HAP-1 (cell line): ENCODE results near the gene TXNDC8.

ENCODE experiments used
- DNase-seq, 2 experiments: peaks; one replicate each; pipeline ENCODE4 v3.0.0-alpha.2; 2016 to 2020; ENCODE audit warnings: low spot score in 2 of 2
- H3K27me3 ChIP-seq: fragments of 250-450 bp; sonication (Bioruptor Pico); 2 replicates; pipeline ENCODE4 v1.5.1; 2020; ENCODE audit warnings: low read depth, mild to moderate bottlenecking, moderate library complexity
- H3K36me3 ChIP-seq: fragments of 250-450 bp; sonication (Bioruptor Pico); replicated peaks from 2 replicates; pipeline ENCODE4 v1.5.1; 2020; ENCODE audit warnings: mild to moderate bottlenecking
- H3K4me1 ChIP-seq: fragments of 250-450 bp; sonication (Bioruptor Pico); 2 replicates; pipeline ENCODE4 v1.5.1; 2020; ENCODE audit warnings: mild to moderate bottlenecking
- H3K4me3 ChIP-seq: fragments of 250-450 bp; sonication (Bioruptor Pico); 2 replicates; pipeline ENCODE4 v1.5.1; 2020; ENCODE audit warnings: mild to moderate bottlenecking, moderate library complexity
- H3K9me3 ChIP-seq: fragments of 250-450 bp; sonication (Bioruptor Pico); 2 replicates; pipeline ENCODE4 v1.5.1; 2020; ENCODE audit warnings: mild to moderate bottlenecking, moderate library complexity
- in situ Hi-C: fragments of 300-500 bp; cut with MboI; formaldehyde crosslinking; loops from 3 replicates; pipeline ENCODE4 v1.14.3; 2020; ENCODE audit warnings: low sequenced_read_pairs, inconsistent platforms, mixed read lengths

TXNDC8 gene

GRCh38 chr9:110282739-110283081 is 55.0 kb downstream of the TXNDC8 start:
- DNase-seq: no peak
- in situ Hi-C loops: no loop called here
- H3K4me1 ChIP-seq: no peaks in the 10 kb centered on the region
- H3K9me3 ChIP-seq: no peaks in the 10 kb centered on the region
- H3K36me3 ChIP-seq: no peaks in the 10 kb centered on the region
- H3K4me3 ChIP-seq: no peak overlapping the region
- H3K27me3 ChIP-seq: no peaks in the 10 kb centered on the region

GRCh38 chr9:110282018-110282738 is 55.5 kb downstream of the TXNDC8 start:
- Histone ChIP-seq H3K27me3 (no peaks in the 10 kb centered on the region), H3K36me3 (no peaks in the 10 kb centered on the region), H3K9me3 (no peaks in the 10 kb centered on the region), H3K4me3 (no peak overlapping the region), H3K4me1 (no peaks in the 10 kb centered on the region)
- DNase-seq: no peak
- in situ Hi-C loops: no loop called here

GRCh38 chr9:110278080-110278707 is 59.5 kb downstream of the TXNDC8 start:
- in situ Hi-C loops: no loop called here
- H3K27me3 ChIP-seq: no peaks in the 10 kb centered on the region

GRCh38 chr9:110276781-110277180 is 60.9 kb downstream of the TXNDC8 start:
- Histone ChIP-seq H3K36me3 (no peaks in the 10 kb centered on the region), H3K27me3 (no peaks in the 10 kb centered on the region), H3K4me3 (no peak overlapping the region), H3K4me1 (no peaks in the 10 kb centered on the region), H3K9me3 (no peaks in the 10 kb centered on the region)
- no peak for DNase-seq
- in situ Hi-C loops: no loop called here

More at GRCh38 chr9:110278080-110278707, 59.5 kb downstream of the TXNDC8 start:
- no peaks in the 10 kb centered on the region for H3K9me3 ChIP-seq
- H3K36me3 ChIP-seq: no peaks in the 10 kb centered on the region
- no peak overlapping the region for H3K4me3 ChIP-seq
- no peaks in the 10 kb centered on the region for H3K4me1 ChIP-seq
- DNase-seq: no peak

GRCh38 chr9:110270211-110270995 is 67.3 kb downstream of the TXNDC8 start:
- no peak for DNase-seq
- H3K4me1 ChIP-seq: no peaks in the 10 kb centered on the region
- no peaks in the 10 kb centered on the region for H3K36me3 ChIP-seq
- in situ Hi-C loops: no loop called here
- no peaks in the 10 kb centered on the region for H3K27me3 ChIP-seq
- H3K4me3 ChIP-seq: no peak overlapping the region
- no peaks in the 10 kb centered on the region for H3K9me3 ChIP-seq

- in situ Hi-C loops: no loop called here
- no peaks in the 10 kb centered on the region for H3K27me3 ChIP-seq
- no peak for DNase-seq
- no peak overlapping the region for H3K4me3 ChIP-seq
- no peaks in the 10 kb centered on the region for H3K36me3 ChIP-seq
- H3K9me3 ChIP-seq: no peaks in the 10 kb centered on the region
- no peaks in the 10 kb centered on the region for H3K4me1 ChIP-seq
These were observed 70.9 kb downstream of the TXNDC8 start for GRCh38 chr9:110266795-110267194.

GRCh38 chr9:110261632-110262031 is 76.0 kb downstream of the TXNDC8 start:
- Histone ChIP-seq H3K9me3 (no peaks in the 10 kb centered on the region), H3K36me3 (no peaks in the 10 kb centered on the region), H3K4me1 (peaks cover 8% of the 10 kb centered on the region; the same call in 1 of the 2 replicates), H3K27me3 (no peaks in the 10 kb centered on the region), H3K4me3 (no peak overlapping the region)
- DNase-seq: no peak
- in situ Hi-C loops: no loop called here

GRCh38 chr9:110260911-110261310 is 76.8 kb downstream of the TXNDC8 start:
- H3K27me3 ChIP-seq: no peaks in the 10 kb centered on the region
- no peaks in the 10 kb centered on the region for H3K36me3 ChIP-seq
- no peak overlapping the region for H3K4me3 ChIP-seq
- no peak for DNase-seq
- H3K9me3 ChIP-seq: no peaks in the 10 kb centered on the region
- H3K4me1 ChIP-seq: peaks cover 8% of the 10 kb centered on the region; the same call in 1 of the 2 replicates
- in situ Hi-C loops: no loop called here

GRCh38 chr9:110259566-110259965 is 78.1 kb downstream of the TXNDC8 start:
- DNase-seq: no peak
- H3K4me1 ChIP-seq: peaks cover 8% of the 10 kb centered on the region; the same call in 1 of the 2 replicates
- no peaks in the 10 kb centered on the region for H3K36me3 ChIP-seq
- H3K4me3 ChIP-seq: no peak overlapping the region
- H3K9me3 ChIP-seq: no peaks in the 10 kb centered on the region
- in situ Hi-C loops: no loop called here
- no peaks in the 10 kb centered on the region for H3K27me3 ChIP-seq

- DNase-seq: no peak
- Histone ChIP-seq H3K4me1 (peaks cover 11% of the 10 kb centered on the region), H3K9me3 (no peaks in the 10 kb centered on the region), H3K36me3 (no peaks in the 10 kb centered on the region), H3K4me3 (no peak overlapping the region), H3K27me3 (no peaks in the 10 kb centered on the region)
- in situ Hi-C loops: no loop called here
These were observed 79.0 kb downstream of the TXNDC8 start for GRCh38 chr9:110258690-110259091.

GRCh38 chr9:110257956-110258355 is 79.7 kb downstream of the TXNDC8 start:
- Histone ChIP-seq H3K36me3 (no peaks in the 10 kb centered on the region), H3K9me3 (no peaks in the 10 kb centered on the region), H3K4me3 (no peak overlapping the region), H3K4me1 (peaks cover 17% of the 10 kb centered on the region), H3K27me3 (no peaks in the 10 kb centered on the region)
- DNase-seq: no peak
- in situ Hi-C loops: no loop called here

- in situ Hi-C loops: no loop called here
- Histone ChIP-seq H3K27me3 (no peaks in the 10 kb centered on the region), H3K9me3 (no peaks in the 10 kb centered on the region), H3K36me3 (no peaks in the 10 kb centered on the region), H3K4me1 (peaks cover 17% of the 10 kb centered on the region), H3K4me3 (peak overlapping the region; percentile 84)
- peak in 1 of 2 experiments; percentile 25 for DNase-seq
These were observed 80.4 kb downstream of the TXNDC8 start for GRCh38 chr9:110257097-110257841.

GRCh38 chr9:110256380-110257096 is 81.1 kb downstream of the TXNDC8 start, which contains the start of gene TXN:
TSS of gene TXN (minus strand) at chr9:110256507. CDS start at chr9:110256435, 72 bp downstream.
- Histone ChIP-seq H3K27me3 (no peaks in the 10 kb centered on the region), H3K4me1 (peaks cover 17% of the 10 kb centered on the region), H3K4me3 (peak within 1 kb of the TSS; percentile 84), H3K9me3 (no peaks in the 10 kb centered on the region), H3K36me3 (no peaks in the 10 kb centered on the region)
- in situ Hi-C loops: no loop called here
- peak; percentile 76 to 92 for DNase-seq
